GM23338 (cell line): Measurements from ENCODE around the gene USP49. TPM values are rescaled to one million over a fixed set of nuclear protein-coding genes. Genes with fewer than 3 reads are reported as not detected.

ENCODE experiments used
- ATAC-seq: fragments of 200-7000 bp; cut with Tn5 transposase; 3 replicates; pipeline ENCODE4 v1.9.1; 2020
- DNase-seq: peaks from one replicate; pipeline ENCODE4 v3.0.0-alpha.2; 2015; ENCODE audit warnings: low spot score
- H2AFZ ChIP-seq: fragments of 200-600 bp; sonication (generic); 2 replicates; pipeline ENCODE4 v1.8.0; 2016; ENCODE audit warnings: antibody characterized with exemption, mild to moderate bottlenecking, moderate library complexity
- H3F3A ChIP-seq: fragments of 200-600 bp; sonication (generic); replicated peaks from 2 replicates; pipeline ENCODE4 v1.8.0; 2017; ENCODE audit warnings: antibody characterized with exemption, mixed run types, low read depth
- H3K27ac ChIP-seq: fragments of 200-600 bp; sonication (generic); 2 replicates; pipeline ENCODE4 v1.6.1; 2016; ENCODE audit warnings: low read depth
- H3K27me3 ChIP-seq: fragments of 200-600 bp; sonication (generic); 2 replicates; pipeline ENCODE4 v1.8.0; 2016; ENCODE audit warnings: mild to moderate bottlenecking, mixed run types, moderate library complexity; ENCODE audit not compliant: insufficient read depth
- H3K36me3 ChIP-seq: fragments of 200-600 bp; sonication (generic); 2 replicates; pipeline ENCODE4 v1.8.0; 2016; ENCODE audit warnings: mild to moderate bottlenecking; ENCODE audit not compliant: insufficient read depth
- H3K4me1 ChIP-seq: fragments of 200-600 bp; sonication (generic); 2 replicates; pipeline ENCODE4 v1.8.0; 2016; ENCODE audit warnings: mild to moderate bottlenecking, moderate library complexity; ENCODE audit not compliant: insufficient read depth
- H3K4me2 ChIP-seq: fragments of 200-600 bp; sonication (generic); 2 replicates; pipeline ENCODE4 v1.7.1; 2017; ENCODE audit warnings: mixed run types
- H3K4me3 ChIP-seq: fragments of 200-600 bp; sonication (generic); 2 replicates; pipeline ENCODE4 v1.6.1; 2016; ENCODE audit warnings: mixed run types
- H3K79me2 ChIP-seq: fragments of 200-600 bp; sonication (generic); replicated peaks from 2 replicates; pipeline ENCODE4 v1.8.0; 2017; ENCODE audit warnings: mild to moderate bottlenecking; ENCODE audit not compliant: insufficient read depth
- H3K9me2 ChIP-seq: fragments of 200-600 bp; sonication (generic); 2 replicates; pipeline ENCODE4 v1.8.0; 2017; ENCODE audit not compliant: insufficient read depth
- H4K20me1 ChIP-seq: fragments of 200-600 bp; sonication (generic); replicated peaks from 2 replicates; pipeline ENCODE4 v1.8.0; 2017; ENCODE audit warnings: mild to moderate bottlenecking; ENCODE audit not compliant: insufficient read depth
- H3K27ac Mint-ChIP-seq: 2 replicates; pipeline ENCODE4 v1.8.0; 2020; ENCODE audit warnings: inconsistent platforms, mild to moderate bottlenecking, moderate library complexity, mixed read lengths
- H3K27me3 Mint-ChIP-seq: 3 replicates; pipeline ENCODE4 v1.8.0; 2022; ENCODE audit warnings: low read depth, mild to moderate bottlenecking, moderate library complexity, mixed read lengths, inconsistent platforms; ENCODE audit not compliant: insufficient read depth, poor library complexity
- H3K36me3 Mint-ChIP-seq: 3 replicates; pipeline ENCODE4 v1.8.0; 2021; ENCODE audit warnings: low read depth, mild to moderate bottlenecking, inconsistent platforms, moderate library complexity, mixed read lengths
- H3K4me1 Mint-ChIP-seq: 3 replicates; pipeline ENCODE4 v1.8.0; 2020; ENCODE audit warnings: mild to moderate bottlenecking, inconsistent platforms, mixed read lengths
- H3K4me3 Mint-ChIP-seq: 3 replicates; pipeline ENCODE4 v1.8.0; 2021; ENCODE audit warnings: moderate library complexity, mild to moderate bottlenecking, inconsistent platforms, mixed read lengths
- H3K9me3 Mint-ChIP-seq: 3 replicates; pipeline ENCODE4 v1.8.0; 2020; ENCODE audit warnings: moderate library complexity, mild to moderate bottlenecking, inconsistent platforms, mixed read lengths
- CREB1 ChIP-seq: fragments of 250-450 bp; sonication (Bioruptor Pico); IDR thresholded peaks from 2 replicates; pipeline ENCODE4 v1.5.0; 2020; ENCODE audit warnings: low read depth, mild to moderate bottlenecking, moderate library complexity
- EZH2 ChIP-seq: fragments of 200-600 bp; sonication (generic); IDR thresholded peaks from one replicate; pipeline ENCODE4 v1.8.0; 2017; ENCODE audit warnings: antibody characterized with exemption, mild to moderate bottlenecking, low read depth; ENCODE audit not compliant: unreplicated experiment
- EZH2phosphoT487 ChIP-seq: fragments of 200-600 bp; sonication (generic); IDR thresholded peaks from one replicate; pipeline ENCODE4 v1.8.1; 2018; ENCODE audit warnings: antibody characterized with exemption; ENCODE audit not compliant: unreplicated experiment
- NANOG ChIP-seq: IDR thresholded peaks from 2 replicates; pipeline ENCODE4 v1.6.1; 2016; ENCODE audit warnings: antibody characterized with exemption, borderline replicate concordance
- REST ChIP-seq: IDR thresholded peaks from one replicate; pipeline ENCODE4 v1.6.1; 2018; ENCODE audit warnings: antibody characterized with exemption; ENCODE audit not compliant: unreplicated experiment
- ZNF462 ChIP-seq: fragments of 250-450 bp; sonication (Bioruptor Pico); IDR thresholded peaks from 2 replicates; pipeline ENCODE4 v1.5.0; 2020; ENCODE audit warnings: mild to moderate bottlenecking, moderate library complexity
- polyA plus RNA-seq: library from polyadenylated mRNA; unstranded; fragments of >200 nt; fragmentation: Nextera tagmentation; extraction: Ambion mirVana; gene quantifications from 2 replicates; pipeline ENCODE4 v1.2.1, GENCODE V29; 2016
- total RNA-seq: library from RNA; depleted of rRNA; stranded (reverse); fragments of >200 nt; shearing (Covaris generic); gene quantifications from 2 replicates; pipeline ENCODE4 v1.2.3, GENCODE V29; 2014

The USP49 gene
- total and polyA plus RNA-seq, 2 experiments from 2014 or later, result 5.9 to 21.5 TPM

GRCh38 chr6:41885930-41886329 lies 9.2 kb downstream of the USP49 start:
- H3K4me3 Mint-ChIP-seq, result no peak overlapping the region
- no peaks in the 10 kb centered on the region for H3K27me3 Mint-ChIP-seq
- no peak overlapping the region for H2AFZ ChIP-seq
- H3F3A ChIP-seq, result no peaks in the 10 kb centered on the region
- no peaks in the 10 kb centered on the region; the same call in 1 of the 2 replicates for H4K20me1 ChIP-seq
- ATAC-seq, result no peak
- peaks cover 39% of the 10 kb centered on the region for H3K79me2 ChIP-seq
- no peak for DNase-seq
- peaks cover 12% of the 10 kb centered on the region; the same call in 1 of the 2 replicates for H3K4me1 ChIP-seq
- H3K4me1 Mint-ChIP-seq, result peaks cover 11% of the 10 kb centered on the region; the same call in 2 of the 3 replicates
- H3K27me3 ChIP-seq, result no peaks in the 10 kb centered on the region
- H3K4me2 ChIP-seq, result no peak overlapping the region
- H3K9me2 ChIP-seq, result no peaks in the 10 kb centered on the region
- H3K36me3 ChIP-seq, result no peaks in the 10 kb centered on the region
- H3K27ac Mint-ChIP-seq, result no peak overlapping the region
- no peak overlapping the region for H3K4me3 ChIP-seq
- no peak overlapping the region for H3K27ac ChIP-seq
- H3K9me3 Mint-ChIP-seq, result no peaks in the 10 kb centered on the region
- peaks cover 4% of the 10 kb centered on the region; the same call in 1 of the 3 replicates for H3K36me3 Mint-ChIP-seq
- TF ChIP-seq EZH2phosphoT487 (no peak), EZH2 (no peak), ZNF462 (CRISPR knock-in tag) (no peak), REST (no peak), NANOG (no peak), CREB1 (no peak)
